ENCODE data around the gene ABCA5. TPM values are rescaled to one million over a fixed set of nuclear protein-coding genes. Genes with fewer than 3 reads are reported as not detected.

Gene ABCA5
- total and polyA plus RNA-seq, 10 of the 15 experiments (the other 5 are each of a cell fraction or from before 2014, with no cell fraction given) = 11.8 to 31.1 (median 18.1) TPM

- H3K4me1 ChIP-seq (ENCODE audit: control insufficient read depth, insufficient read depth, low read length) = peaks cover 9% of the 10 kb centered on the region
- ChIA-PET SMC1A (ENCODE audit: uncharacterized antibody, unreplicated experiment) (interaction anchor here (1.0 to 2.2 kb wide), 8 partner anchors 12 to 460 kb away, joined by 3 to 12 read pairs (median 5); no protein-coding TSS in a partner anchor), RAD21 (ENCODE audit: unreplicated experiment) (interaction anchor here (1.0 to 1.6 kb wide), 2 partner anchors 12 to 165 kb away, joined by 3 to 6 read pairs; no protein-coding TSS in a partner anchor), CTCF (interaction anchor here (0.6 to 3.8 kb wide), 9 partner anchors 9 to 461 kb away, joined by 3 to 54 read pairs (median 3); no protein-coding TSS in a partner anchor), POLR2A (no interaction called here)
- H2AFZ ChIP-seq (ENCODE audit: control insufficient read depth, low read depth, low read length) = no peak overlapping the region
- no peak overlapping the region for H3K4me2 ChIP-seq (ENCODE audit: control insufficient read depth, insufficient read depth)
- peaks cover 8% of the 10 kb centered on the region for H3K9me3 ChIP-seq (replicated peaks; ENCODE audit: control insufficient read depth, insufficient read depth, low read length)
- intact Hi-C loops (cut with micrococcal nuclease; ENCODE audit: unreplicated experiment) = loop anchor here (5.0 kb wide), 1 partner anchor 700 kb away; no protein-coding TSS in a partner anchor
- ATAC-seq (no peak), DNase-seq (ENCODE audit: low read depth, low spot score) (no peak), FAIRE-seq (no peak)
- no peaks in the 10 kb centered on the region for H3K79me2 ChIP-seq (ENCODE audit: control insufficient read depth, insufficient read depth, low read length)
- BruUV-seq (replicated peaks) = no TSS peak
- no peaks in the 10 kb centered on the region for H4K20me1 ChIP-seq (ENCODE audit: control insufficient read depth, insufficient read depth)
- TF ChIP-seq MYB (IDR thresholded peaks at IDR 0.05; ENCODE audit: borderline replicate concordance, low read depth, low read length) (no peak), ASH2L (IDR thresholded peaks at IDR 0.05; ENCODE audit: borderline replicate concordance, low read depth) (no peak), CBX5 (IDR thresholded peaks at IDR 0.05; ENCODE audit: low read depth) (0 out of 2 replicates have a peak, but pooled peaks have one; percentile 54), EGR1 (IDR thresholded peaks at IDR 0.05; ENCODE audit: borderline replicate concordance in 1 of 2, low read depth in 2 of 2, low read length in 2 of 2) (no peak)
- no peaks in the 10 kb centered on the region for H3K27me3 ChIP-seq (replicated peaks in 1 of 2; ENCODE audit: control insufficient read depth in 2 of 2, insufficient read depth in 2 of 2, low read length in 1 of 2)
- H3K9ac ChIP-seq (ENCODE audit: control insufficient read depth, insufficient read depth, low read length) = no peak overlapping the region
- in situ Hi-C loops (cut with MboI) = no loop called here
- H3K36me3 ChIP-seq (ENCODE audit: control insufficient read depth in 2 of 2, insufficient read depth in 2 of 2, low read length in 1 of 2) = no peaks in the 10 kb centered on the region
- H3K4me3 ChIP-seq = no peak overlapping the region
- H3K27ac ChIP-seq (ENCODE audit: control insufficient read depth, insufficient read depth) = no peak overlapping the region
Measured at GRCh38 chr17:69232650-69233049, 94.3 kb downstream of the ABCA5 start.

DNA sequence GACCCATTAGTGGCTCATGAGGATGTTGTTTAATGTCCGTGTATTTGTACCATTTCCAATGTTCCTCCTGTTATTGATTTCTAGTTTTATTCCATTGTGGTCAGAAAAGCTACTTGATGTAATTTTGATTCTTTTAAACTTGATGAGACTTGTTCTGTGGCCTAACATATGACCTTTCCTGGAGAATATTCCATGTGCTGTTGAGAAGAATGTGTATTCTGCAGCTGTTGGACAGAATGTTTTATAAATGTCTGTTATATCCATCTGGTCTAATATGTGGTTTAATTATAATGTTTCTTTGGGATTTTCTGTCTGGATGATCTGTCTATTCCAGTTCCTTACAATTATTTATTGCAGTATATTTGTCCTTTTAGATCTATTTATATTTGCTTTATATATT is 95.4 kb downstream of the ABCA5 start:
- TF ChIP-seq SIN3A (IDR thresholded peaks at IDR 0.05; ENCODE audit: low read depth, low read length) (no peak), MTA2 (IDR thresholded peaks at IDR 0.05; ENCODE audit: low read depth) (no peak)
- Histone ChIP-seq H3K4me3 (no peak overlapping the region), H4K20me1 (ENCODE audit: control insufficient read depth, insufficient read depth) (no peaks in the 10 kb centered on the region), H3K79me2 (ENCODE audit: control insufficient read depth, insufficient read depth, low read length) (no peaks in the 10 kb centered on the region), H3K27me3 (replicated peaks in 1 of 2; ENCODE audit: control insufficient read depth in 2 of 2, insufficient read depth in 2 of 2, low read length in 1 of 2) (no peaks in the 10 kb centered on the region), H3K9ac (ENCODE audit: control insufficient read depth, insufficient read depth, low read length) (no peak overlapping the region), H3K4me1 (ENCODE audit: control insufficient read depth, insufficient read depth, low read length) (peaks cover 11% of the 10 kb centered on the region), H3K36me3 (ENCODE audit: control insufficient read depth in 2 of 2, insufficient read depth in 2 of 2, low read length in 1 of 2) (no peaks in the 10 kb centered on the region), H3K4me2 (ENCODE audit: control insufficient read depth, insufficient read depth) (no peak overlapping the region), H3K27ac (ENCODE audit: control insufficient read depth, insufficient read depth) (no peak overlapping the region), H2AFZ (ENCODE audit: control insufficient read depth, low read depth, low read length) (no peak overlapping the region), H3K9me3 (replicated peaks; ENCODE audit: control insufficient read depth, insufficient read depth, low read length) (peaks cover 8% of the 10 kb centered on the region)
- FAIRE-seq (no peak), DNase-seq (ENCODE audit: low read depth, low spot score) (no peak), ATAC-seq (no peak)
- intact Hi-C loops (cut with micrococcal nuclease; ENCODE audit: unreplicated experiment) = loop anchor here (5.0 kb wide), 1 partner anchor 699 kb away; no protein-coding TSS in a partner anchor
- ChIA-PET CTCF (interaction anchor here (1.5 to 1.8 kb wide), 3 partner anchors 436 to 459 kb away, joined by 5 to 7 read pairs (median 5); no protein-coding TSS in a partner anchor), POLR2A (no interaction called here), SMC1A (ENCODE audit: uncharacterized antibody, unreplicated experiment) (interaction anchor here (1.2 to 1.4 kb wide), 3 partner anchors 111 to 451 kb away, joined by 3 to 5 read pairs (median 3); no protein-coding TSS in a partner anchor), RAD21 (ENCODE audit: unreplicated experiment) (interaction anchor here (1.4 kb wide), 1 partner anchor 459 kb away, joined by 3 read pairs; no protein-coding TSS in a partner anchor)
- no TSS peak for BruUV-seq (replicated peaks)
- WGBS (ENCODE audit: insufficient coverage, insufficient replicate concordance, low lambda C conversion rate, missing lambda C conversion rate) = 94% methylated on average over 1 of the region's 1 CpG
- in situ Hi-C loops (cut with MboI) = no loop called here

Measured in GM12878 (cell line).